K562 (cell line): ENCODE data around the gene ADAMTS2. TPM values are rescaled to one million over a fixed set of nuclear protein-coding genes. Genes with fewer than 3 reads are reported as not detected.

Experiments used
- ATAC-seq: fragments of 200-7000 bp; cut with Tn5 transposase; 3 replicates; pipeline ENCODE4 v1.9.1; 2020; ENCODE audit warnings: moderate library complexity
- BruUV-seq: library from RNA; stranded (reverse); fragments of 400-500 nt; replicated peaks from 2 replicates; lab custom pipeline; 2021; lab: Mats Ljungman, UMichigan
- CTCF ChIA-PET: fragments of 300-600 bp; formaldehyde crosslinking; extraction: SDS; loops from one replicate; lab custom pipeline; 2021; ENCODE audit warnings: low intra/inter-chr PET ratio; lab: Yijun Ruan, JAX
- POLR2A ChIA-PET: fragments of 300-600, 350-650 bp; sonication (Branson Sonifier 250); formaldehyde crosslinking; extraction: SDS; loops from one replicate; lab custom pipeline; 2021; ENCODE audit warnings: antibody characterized with exemption, inconsistent platforms; lab: Yijun Ruan, JAX
- DNase-seq, 4 experiments: peaks; one replicate each; pipeline versions ENCODE4 v3.0.0 to v3.0.0-alpha.2; 2011 to 2018; ENCODE audit warnings: low spot score in 3 of 4, mixed read lengths in 3 of 4; ENCODE audit errors: extremely low read depth in 1 of 4
- FAIRE-seq: peaks from 2 replicates; lab custom pipeline; 2011; peaks lifted over from hg19 to GRCh38; lab: Jason Lieb, UNC
- H2AFZ ChIP-seq: 2 replicates; pipeline ENCODE4 v1.6.0; 2011; ENCODE audit warnings: low read depth, low read length, control low read depth, inconsistent platforms
- H3K27ac ChIP-seq: fragments of 200-600 bp; 3 replicates; pipeline ENCODE4 v1.8.0; 2011; ENCODE audit warnings: low read depth, mild to moderate bottlenecking, control low read depth, inconsistent platforms, low read length, moderate library complexity, mixed read lengths; ENCODE audit errors: extremely low read depth
- H3K27me3 ChIP-seq, 2 experiments: fragments of 300-600 bp in 1 of 2; 2 replicates in 1 of 2; 3 replicates in 1 of 2; pipeline versions ENCODE4 v1.6.0 to v1.8.0; 2011; ENCODE audit warnings: inconsistent platforms in 2 of 2, low read length in 2 of 2, mild to moderate bottlenecking in 1 of 2, mixed read lengths in 1 of 2, moderate library complexity in 1 of 2; ENCODE audit not compliant: control insufficient read depth in 2 of 2, insufficient read depth in 2 of 2
- H3K36me3 ChIP-seq: fragments of 300-600 bp; 3 replicates; pipeline ENCODE4 v1.8.0; 2011; ENCODE audit warnings: mild to moderate bottlenecking, low read length, inconsistent platforms; ENCODE audit not compliant: control insufficient read depth, insufficient read depth
- H3K4me1 ChIP-seq, 2 experiments: fragments of 200-600 bp in 1 of 2; replicated peaks in 1 of 2; 2 replicates in 1 of 2; 3 replicates in 1 of 2; pipeline versions ENCODE4 v1.5.1 to v1.8.0; 2011; ENCODE audit warnings: inconsistent platforms in 2 of 2, low read length in 2 of 2, mild to moderate bottlenecking in 1 of 2, mixed read lengths in 1 of 2, moderate library complexity in 1 of 2; ENCODE audit not compliant: control insufficient read depth in 2 of 2, insufficient read depth in 2 of 2
- H3K4me2 ChIP-seq: 2 replicates; pipeline ENCODE4 v1.6.1; 2011; ENCODE audit warnings: low read length, control low read depth, inconsistent platforms, mixed read lengths; ENCODE audit not compliant: insufficient read depth
- H3K4me3 ChIP-seq: fragments of 200-600 bp; sonication (generic), shearing (Covaris generic); 2 replicates; pipeline ENCODE4 v1.5.1; 2016; ENCODE audit warnings: control low read depth, inconsistent platforms
- H3K79me2 ChIP-seq: fragments of 200-600 bp; 3 replicates; pipeline ENCODE4 v1.8.0; 2011; ENCODE audit warnings: low read length, inconsistent platforms; ENCODE audit not compliant: control insufficient read depth, insufficient read depth
- H3K9ac ChIP-seq, 2 experiments: 2 replicates each; pipeline versions ENCODE4 v1.6.0 to v1.6.1; 2011; ENCODE audit warnings: low read depth in 2 of 2, low read length in 2 of 2, control low read depth in 1 of 2, inconsistent platforms in 1 of 2, mild to moderate bottlenecking in 1 of 2, mixed read lengths in 1 of 2; ENCODE audit not compliant: insufficient read depth in 1 of 2
- H3K9me1 ChIP-seq: one replicate; pipeline ENCODE4 v1.6.0; 2011; ENCODE audit warnings: inconsistent platforms, mild to moderate bottlenecking, low read length, moderate library complexity; ENCODE audit not compliant: control insufficient read depth, insufficient read depth
- H3K9me3 ChIP-seq: replicated peaks from 2 replicates; pipeline ENCODE4 v1.5.1; 2011; ENCODE audit warnings: low read depth, low read length, inconsistent platforms; ENCODE audit not compliant: control insufficient read depth, insufficient read depth
- H4K20me1 ChIP-seq: replicated peaks from 2 replicates; pipeline ENCODE4 v1.6.1; 2011; ENCODE audit warnings: low read length, inconsistent platforms, mixed read lengths; ENCODE audit not compliant: control insufficient read depth, insufficient read depth
- GTF2F1 ChIP-seq: IDR thresholded peaks from 2 replicates; pipeline ENCODE4 v1.6.1; 2011; ENCODE audit warnings: low read depth, low read length, improper control_type of control experiment
- IRF1 ChIP-seq: sonication (generic); formaldehyde crosslinking; IDR thresholded peaks from 2 replicates; pipeline ENCODE4 v1.8.0; 2022; ENCODE audit warnings: missing genetic modification reagents, mild to moderate bottlenecking, borderline replicate concordance
- MAFF ChIP-seq: IDR thresholded peaks from 2 replicates; pipeline ENCODE4 v1.6.1; 2012; ENCODE audit warnings: low read length, improper control_type of control experiment
- MECOM ChIP-seq: fragments of 250-450 bp; sonication (Bioruptor Pico); IDR thresholded peaks from 2 replicates; pipeline ENCODE4 v1.8.0; 2022; ENCODE audit warnings: inconsistent platforms
- NR1H2 ChIP-seq: sonication (generic); formaldehyde crosslinking; IDR thresholded peaks from 2 replicates; pipeline ENCODE4 v1.4.0; 2020; ENCODE audit warnings: mild to moderate bottlenecking, missing genetic modification reagents
- YY1 ChIP-seq, 3 experiments: IDR thresholded peaks; 2 replicates each; pipeline ENCODE4 v1.6.1; 2011; ENCODE audit warnings: low read length in 2 of 3, mild to moderate bottlenecking in 2 of 3, moderate library complexity in 2 of 3, borderline replicate concordance in 1 of 3, control low read depth in 1 of 3, low read depth in 1 of 3; ENCODE audit not compliant: insufficient read depth in 3 of 3, insufficient replicate concordance in 2 of 3, control insufficient read depth in 1 of 3, insufficient read length in 1 of 3; ENCODE audit errors: extremely low read depth in 1 of 3
- ZNF76 ChIP-seq: fragments of 250-450 bp; sonication (Bioruptor Pico); IDR thresholded peaks from 2 replicates; pipeline ENCODE4 v1.4.0; 2020; ENCODE audit warnings: mild to moderate bottlenecking, moderate library complexity, borderline replicate concordance
- WGBS: fragments of 100-300 bp; shearing (Covaris generic); methylation state at CpG from one replicate; pipeline ENCODE4 v1.1.6; 2016; ENCODE audit warnings: low coverage, mixed read lengths; ENCODE audit not compliant: insufficient coverage; ENCODE audit errors: missing lambda C conversion rate; 5-methylcytosine and 5-hydroxymethylcytosine counted together
- in situ Hi-C: fragments of 300-500 bp; cut with MboI; formaldehyde crosslinking; loops from 4 replicates; pipeline ENCODE4 v1.15.0; 2018; ENCODE audit warnings: inconsistent platforms, mixed read lengths
- intact Hi-C: fragments of 100-400 bp; cut with micrococcal nuclease; formaldehyde crosslinking; loops from 2 replicates; pipeline ENCODE4 v1.14.2; 2022
- polyA plus RNA-seq, 8 experiments: library from polyadenylated mRNA; depleted of rRNA in 4 of 8; stranded (reverse) in 5 of 8; unstranded in 3 of 8; fragments of >200 nt; fragmentation: Nextera tagmentation in 2 of 8; fragmentation: Illumina TruSeq in 1 of 8; extraction: Ambion mirVana in 2 of 8; extraction: Trizol in 1 of 8; gene quantifications; 2 replicates each; pipeline versions ENCODE4 v1.2.1 to v1.2.3, GENCODE V29; 2011 to 2014; ENCODE audit warnings: inconsistent platforms in 1 of 8, missing spikeins in 1 of 8
- total RNA-seq, 7 experiments: library from RNA; depleted of rRNA in 6 of 7; stranded (reverse); fragments of >200 nt in 6 of 7; fragmentation: Illumina TruSeq in 2 of 7; extraction: Trizol in 2 of 7; gene quantifications; 2 replicates each; pipeline versions ENCODE4 v1.2.1 to v1.2.3, GENCODE V29; 2011 to 2021; ENCODE audit warnings: low replicate concordance in 1 of 7

Gene ADAMTS2
- total and polyA plus RNA-seq, 9 of the 15 experiments (the other 6 are each of a cell fraction or from before 2014, with no cell fraction given): not detected

GRCh38 chr5:179259731-179260323 is 85.4 kb downstream of the ADAMTS2 start:
- no TSS peak for BruUV-seq
- intact Hi-C loops: no loop called here

GRCh38 chr5:179258922-179259730 is 86.1 kb downstream of the ADAMTS2 start:
- Histone ChIP-seq H3K9me1 (no peaks in the 10 kb centered on the region), H3K4me2 (no peak overlapping the region), H2AFZ (no peak overlapping the region), H3K4me3 (no peak overlapping the region), H3K9me3 (no peaks in the 10 kb centered on the region), H3K36me3 (no peaks in the 10 kb centered on the region), H3K9ac (no peak overlapping the region), H4K20me1 (no peaks in the 10 kb centered on the region; the same call in 1 of the 2 replicates), H3K4me1 (no peaks in the 10 kb centered on the region), H3K27ac (no peak overlapping the region), H3K79me2 (no peaks in the 10 kb centered on the region), H3K27me3 (peaks cover 6 to 73% of the 10 kb centered on the region in 2 experiments; a peak in 4 of 5 replicates)
- intact Hi-C loops (no loop called here), in situ Hi-C loops (no loop called here)
- WGBS: under 1% methylated on average over 24 of the region's 26 CpGs
- no peak for DNase-seq
- no TSS peak for BruUV-seq
- no peak for TF ChIP-seq YY1 (IDR thresholded peaks at IDR 0.05; ENCODE audit: borderline replicate concordance in 1 of 3, control insufficient read depth in 1 of 3, extremely low read depth in 1 of 3, insufficient read depth in 3 of 3, insufficient read length in 1 of 3, insufficient replicate concordance in 2 of 3, low read depth in 1 of 3, low read length in 2 of 3)
- TF ChIP-seq NR1H2 (CRISPR knock-in tag): no peak
- no peak for TF ChIP-seq GTF2F1
- no peak for TF ChIP-seq IRF1 (CRISPR knock-in tag)
- no peak for TF ChIP-seq ZNF76 (CRISPR knock-in tag)
- TF ChIP-seq MECOM (CRISPR knock-in tag): no peak
- CTCF ChIA-PET: no interaction called here
- no peak for ATAC-seq
- no peak for FAIRE-seq
- POLR2A ChIA-PET: no interaction called here

More at GRCh38 chr5:179259731-179260323, 85.4 kb downstream of the ADAMTS2 start:
- no peak overlapping the region for H3K4me3 ChIP-seq
- FAIRE-seq (no peak), DNase-seq (no peak), ATAC-seq (no peak)
- H3K9ac ChIP-seq: no peak overlapping the region
- no peaks in the 10 kb centered on the region for H3K4me1 ChIP-seq
- no peak overlapping the region for H2AFZ ChIP-seq
- no peak overlapping the region for H3K4me2 ChIP-seq
- no peaks in the 10 kb centered on the region for H3K9me1 ChIP-seq
- H3K79me2 ChIP-seq: no peaks in the 10 kb centered on the region
- in situ Hi-C loops: no loop called here
- peaks cover 6 to 77% of the 10 kb centered on the region in 2 experiments; a peak in 4 of 5 replicates for H3K27me3 ChIP-seq
- ChIA-PET POLR2A (interaction anchor here (0.6 kb wide), 1 partner anchor 31 kb away, joined by 3 read pairs; no protein-coding TSS in a partner anchor), CTCF (no interaction called here)
- H3K27ac ChIP-seq: no peak overlapping the region
- no peak for TF ChIP-seq MAFF
- WGBS: 0% methylated on average over 13 of the region's 13 CpGs
- H4K20me1 ChIP-seq: no peaks in the 10 kb centered on the region; the same call in 1 of the 2 replicates
- H3K9me3 ChIP-seq: no peaks in the 10 kb centered on the region
- H3K36me3 ChIP-seq: no peaks in the 10 kb centered on the region
